ENCODE data around the gene UCN.

DNA sequence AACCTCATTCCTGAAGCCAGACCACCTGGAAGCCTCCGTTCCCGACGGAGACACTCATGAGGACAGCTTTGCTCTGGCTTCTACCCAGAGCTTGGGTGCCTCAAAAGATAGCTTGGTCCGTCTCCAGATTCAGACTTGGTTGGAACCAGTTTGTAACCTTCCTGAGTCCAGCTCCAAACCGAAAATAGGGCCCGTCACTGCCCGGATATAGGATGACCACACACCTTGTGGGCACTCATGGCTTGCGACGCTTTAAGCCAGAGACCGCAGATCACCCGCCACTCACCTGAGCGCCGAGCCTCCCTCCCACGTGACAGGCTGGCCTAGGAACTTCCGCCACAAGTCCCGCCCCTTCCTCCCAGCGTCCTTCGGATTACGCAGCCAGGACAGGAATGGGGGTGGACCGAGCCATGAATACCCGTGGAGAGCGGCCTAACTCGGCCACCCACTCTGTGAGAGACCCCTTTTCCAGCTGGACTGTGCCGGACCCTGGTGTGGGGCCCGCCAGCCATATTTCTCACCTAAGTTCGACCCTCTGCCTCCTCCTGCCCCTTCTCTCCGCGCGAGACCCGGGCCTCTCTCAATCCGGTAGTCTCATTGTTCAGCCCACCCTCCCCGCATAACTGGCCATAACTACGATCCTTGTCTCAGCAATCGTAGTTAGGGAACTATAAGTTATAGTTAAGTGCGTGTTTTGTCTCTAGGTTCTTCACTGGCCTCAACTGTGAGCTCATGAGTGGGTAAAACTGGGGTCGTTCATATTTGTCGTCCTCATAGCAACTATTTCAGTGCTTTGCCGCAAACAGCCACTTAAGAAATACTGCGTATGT is 14.7 kb upstream of the UCN start, which contains the start of gene MPV17:
- TF ChIP-seq, protein P1, sequence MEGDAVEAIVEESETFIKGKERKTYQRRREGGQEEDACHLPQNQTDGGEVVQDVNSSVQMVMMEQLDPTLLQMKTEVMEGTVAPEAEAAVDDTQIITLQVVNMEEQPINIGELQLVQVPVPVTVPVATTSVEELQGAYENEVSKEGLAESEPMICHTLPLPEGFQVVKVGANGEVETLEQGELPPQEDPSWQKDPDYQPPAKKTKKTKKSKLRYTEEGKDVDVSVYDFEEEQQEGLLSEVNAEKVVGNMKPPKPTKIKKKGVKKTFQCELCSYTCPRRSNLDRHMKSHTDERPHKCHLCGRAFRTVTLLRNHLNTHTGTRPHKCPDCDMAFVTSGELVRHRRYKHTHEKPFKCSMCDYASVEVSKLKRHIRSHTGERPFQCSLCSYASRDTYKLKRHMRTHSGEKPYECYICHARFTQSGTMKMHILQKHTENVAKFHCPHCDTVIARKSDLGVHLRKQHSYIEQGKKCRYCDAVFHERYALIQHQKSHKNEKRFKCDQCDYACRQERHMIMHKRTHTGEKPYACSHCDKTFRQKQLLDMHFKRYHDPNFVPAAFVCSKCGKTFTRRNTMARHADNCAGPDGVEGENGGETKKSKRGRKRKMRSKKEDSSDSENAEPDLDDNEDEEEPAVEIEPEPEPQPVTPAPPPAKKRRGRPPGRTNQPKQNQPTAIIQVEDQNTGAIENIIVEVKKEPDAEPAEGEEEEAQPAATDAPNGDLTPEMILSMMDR (IDR thresholded peaks at IDR 0.05; ENCODE audit: low read depth, low read length, poor library complexity, severe bottlenecking), result no peak
- no peak for TF ChIP-seq EZH2phosphoT487 (IDR thresholded peaks at IDR 0.05; ENCODE audit: borderline replicate concordance, low read length)
